ENCODE results near the gene INKA2.
"Not testable (repeated sequence)": the region's sequence is repeated elsewhere in the genome, so short reads cannot be mapped to it uniquely, and the experiment has no call there.

Gene INKA2

GRCh38 chr1:111742938-111743549 is 3.8 kb upstream of the INKA2 start:
- H3K27ac ChIP-seq, result no peak overlapping the region

GRCh38 chr1:111742292-111742691 is 3.1 kb upstream of the INKA2 start:
- H3K27ac ChIP-seq, result not testable (repeated sequence)

More at GRCh38 chr1:111742938-111743549, 3.8 kb upstream of the INKA2 start:
- no peak for TF ChIP-seq CTCF (IDR thresholded peaks at IDR 0.05)
- no peak for TF ChIP-seq ZFX (IDR thresholded peaks at IDR 0.05; ENCODE audit: borderline replicate concordance)

- peak overlapping the region; percentile 70 for H3K27ac ChIP-seq
Observed at GRCh38 chr1:111739925-111740765, 950 bp upstream of the INKA2 start.

GRCh38 chr1:111738436-111739193 is 580 bp downstream of the INKA2 start:
- TF ChIP-seq ZFX (IDR thresholded peaks at IDR 0.05; ENCODE audit: borderline replicate concordance) (no peak), CTCF (IDR thresholded peaks at IDR 0.05) (no peak)
- H3K27ac ChIP-seq, result peak overlapping the region; percentile 70

More at GRCh38 chr1:111739925-111740765, 950 bp upstream of the INKA2 start:
- no peak for TF ChIP-seq ZFX (IDR thresholded peaks at IDR 0.05; ENCODE audit: borderline replicate concordance)
- no peak for TF ChIP-seq CTCF (IDR thresholded peaks at IDR 0.05)

- no peak overlapping the region; the same call in 1 of the 2 replicates for H3K27ac ChIP-seq
- TF ChIP-seq ZFX (IDR thresholded peaks at IDR 0.05; ENCODE audit: borderline replicate concordance) (no peak), CTCF (IDR thresholded peaks at IDR 0.05) (no peak)
Observed at GRCh38 chr1:111738133-111738435, 1.1 kb downstream of the INKA2 start.

GRCh38 chr1:111737216-111738132 is 1.7 kb downstream of the INKA2 start:
- no peak overlapping the region for H3K27ac ChIP-seq

More at GRCh38 chr1:111737216-111738132, 1.7 kb downstream of the INKA2 start:
- no peak for TF ChIP-seq CTCF (IDR thresholded peaks at IDR 0.05)
- no peak for TF ChIP-seq ZFX (IDR thresholded peaks at IDR 0.05; ENCODE audit: borderline replicate concordance)
